WTC11 (cell line): ENCODE measurements around the gene ZNRF1. TPM values are rescaled to one million over a fixed set of nuclear protein-coding genes. Genes with fewer than 3 reads are reported as not detected.

Experiments
- ATAC-seq: fragments of 200-7000 bp; cut with Tn5 transposase; 2 replicates; pipeline ENCODE4 v1.10.0; 2021; ENCODE audit warnings: mild to moderate bottlenecking, moderate library complexity
- CTCF ChIA-PET: fragments of 300-600 bp; sonication (Branson Sonifier 250); formaldehyde crosslinking; loops from one replicate; lab custom pipeline; 2021; ENCODE audit warnings: antibody characterized with exemption; lab: Charles Lee
- POLR2A ChIA-PET: fragments of 350-600 bp; sonication (Branson Sonifier 250); formaldehyde crosslinking; loops from one replicate; lab custom pipeline; 2021; ENCODE audit warnings: antibody characterized with exemption; lab: Charles Lee
- DNase-seq: peaks from one replicate; pipeline ENCODE4 v3.0.0; 2021; ENCODE audit warnings: low spot score
- H3K27ac Mint-ChIP-seq: 2 replicates; pipeline ENCODE4 v1.8.0; 2021; ENCODE audit warnings: mixed read lengths
- H3K27me3 Mint-ChIP-seq: 2 replicates; pipeline ENCODE4 v1.8.0; 2021; ENCODE audit warnings: low read depth, mild to moderate bottlenecking, moderate library complexity, mixed read lengths
- H3K36me3 Mint-ChIP-seq: 2 replicates; pipeline ENCODE4 v1.8.0; 2021; ENCODE audit warnings: mixed read lengths
- H3K4me1 Mint-ChIP-seq: 2 replicates; pipeline ENCODE4 v1.8.0; 2022; ENCODE audit warnings: mixed read lengths
- H3K4me3 Mint-ChIP-seq: 2 replicates; pipeline ENCODE4 v1.8.0; 2021; ENCODE audit warnings: mild to moderate bottlenecking, moderate library complexity, mixed read lengths
- H3K9me3 Mint-ChIP-seq: 2 replicates; pipeline ENCODE4 v1.8.0; 2021; ENCODE audit warnings: mixed read lengths
- ATF2 ChIP-seq: sonication (generic); formaldehyde crosslinking; IDR thresholded peaks from 2 replicates; pipeline ENCODE4 v1.8.1; 2022; ENCODE audit warnings: low read depth, missing genetic modification reagents, borderline replicate concordance
- E2F5 ChIP-seq: sonication (generic); formaldehyde crosslinking; IDR thresholded peaks from 2 replicates; pipeline ENCODE4 v1.8.1; 2022; ENCODE audit warnings: mild to moderate bottlenecking, moderate library complexity, missing genetic modification reagents
- GABPB1 ChIP-seq: sonication (generic); formaldehyde crosslinking; IDR thresholded peaks from 2 replicates; pipeline ENCODE4 v1.8.1; 2023; ENCODE audit warnings: mild to moderate bottlenecking, missing genetic modification reagents
- GRHL2 ChIP-seq: fragments of 250-450 bp; sonication (Bioruptor Pico); IDR thresholded peaks from 2 replicates; pipeline ENCODE4 v1.8.0; 2022; ENCODE audit warnings: mild to moderate bottlenecking, moderate library complexity; ENCODE audit not compliant: insufficient replicate concordance, severe bottlenecking
- HMGA2 ChIP-seq: fragments of 250-450 bp; sonication (Bioruptor Pico); IDR thresholded peaks from 2 replicates; pipeline ENCODE4 v1.4.0; 2021; ENCODE audit warnings: mild to moderate bottlenecking, moderate library complexity
- JAZF1 ChIP-seq: fragments of 250-450 bp; sonication (Bioruptor Pico); IDR thresholded peaks from 2 replicates; pipeline ENCODE4 v1.9.0; 2021; ENCODE audit warnings: moderate library complexity, mild to moderate bottlenecking, inconsistent platforms
- MLX ChIP-seq: sonication (generic); formaldehyde crosslinking; IDR thresholded peaks from 2 replicates; pipeline ENCODE4 v1.8.1; 2023; ENCODE audit warnings: mild to moderate bottlenecking, missing genetic modification reagents, moderate library complexity
- NFATC4 ChIP-seq: fragments of 250-450 bp; sonication (Bioruptor Pico); IDR thresholded peaks from 2 replicates; pipeline ENCODE4 v1.9.0; 2021; ENCODE audit warnings: mild to moderate bottlenecking
- TEAD1 ChIP-seq: sonication (generic); formaldehyde crosslinking; IDR thresholded peaks from 2 replicates; pipeline ENCODE4 v1.8.0; 2022; ENCODE audit warnings: mild to moderate bottlenecking, missing genetic modification reagents
- TEAD4 ChIP-seq: sonication (generic); formaldehyde crosslinking; IDR thresholded peaks from 2 replicates; pipeline ENCODE4 v1.8.0; 2022; ENCODE audit warnings: mild to moderate bottlenecking, missing genetic modification reagents
- ZMAT4 ChIP-seq: fragments of 250-450 bp; sonication (Bioruptor Pico); IDR thresholded peaks from 2 replicates; pipeline ENCODE4 v1.9.0; 2021; ENCODE audit warnings: mild to moderate bottlenecking
- ZNF219 ChIP-seq: sonication (generic); formaldehyde crosslinking; IDR thresholded peaks from 2 replicates; pipeline ENCODE4 v1.8.0; 2023; ENCODE audit warnings: missing genetic modification reagents, mild to moderate bottlenecking, borderline replicate concordance
- ZNF423 ChIP-seq: fragments of 250-450 bp; sonication (Bioruptor Pico); IDR thresholded peaks from 2 replicates; pipeline ENCODE4 v2.1.2; 2022; ENCODE audit warnings: mild to moderate bottlenecking, moderate library complexity
- ZNF671 ChIP-seq: fragments of 250-450 bp; sonication (Bioruptor Pico); IDR thresholded peaks from 2 replicates; pipeline ENCODE4 v1.8.0; 2021; ENCODE audit warnings: mild to moderate bottlenecking
- total RNA-seq: library from RNA; stranded (reverse); gene quantifications from 3 replicates; pipeline ENCODE4 v1.2.3, GENCODE V29; 2021
- TF ChIP-seq, protein P1 (sequence below): sonication (generic); formaldehyde crosslinking; IDR thresholded peaks from 2 replicates; pipeline ENCODE4 v1.8.0; 2022; ENCODE audit warnings: mild to moderate bottlenecking, missing genetic modification reagents
- TF ChIP-seq, protein P2 (sequence below): sonication (generic); formaldehyde crosslinking; IDR thresholded peaks from 2 replicates; pipeline ENCODE4 v1.8.1; 2022; ENCODE audit warnings: missing genetic modification reagents, borderline replicate concordance
- TF ChIP-seq, protein P3 (sequence below): fragments of 250-450 bp; sonication (Bioruptor Pico); IDR thresholded peaks from 2 replicates; pipeline ENCODE4 v1.9.0; 2021; ENCODE audit warnings: moderate library complexity, mild to moderate bottlenecking, inconsistent platforms, borderline replicate concordance
- TF ChIP-seq, protein P4 (sequence below): sonication (generic); formaldehyde crosslinking; IDR thresholded peaks from 2 replicates; pipeline ENCODE4 v1.8.1; 2022; ENCODE audit warnings: low read depth, mild to moderate bottlenecking, moderate library complexity, missing genetic modification reagents, borderline replicate concordance
- TF ChIP-seq, protein P5 (sequence below): sonication (generic); formaldehyde crosslinking; IDR thresholded peaks from 2 replicates; pipeline ENCODE4 v1.8.1; 2022; ENCODE audit warnings: mild to moderate bottlenecking, missing genetic modification reagents, moderate library complexity, borderline replicate concordance

Gene ZNRF1
- total RNA-seq, 1 experiment from 2014 or later, result 47.6 TPM

DNA sequence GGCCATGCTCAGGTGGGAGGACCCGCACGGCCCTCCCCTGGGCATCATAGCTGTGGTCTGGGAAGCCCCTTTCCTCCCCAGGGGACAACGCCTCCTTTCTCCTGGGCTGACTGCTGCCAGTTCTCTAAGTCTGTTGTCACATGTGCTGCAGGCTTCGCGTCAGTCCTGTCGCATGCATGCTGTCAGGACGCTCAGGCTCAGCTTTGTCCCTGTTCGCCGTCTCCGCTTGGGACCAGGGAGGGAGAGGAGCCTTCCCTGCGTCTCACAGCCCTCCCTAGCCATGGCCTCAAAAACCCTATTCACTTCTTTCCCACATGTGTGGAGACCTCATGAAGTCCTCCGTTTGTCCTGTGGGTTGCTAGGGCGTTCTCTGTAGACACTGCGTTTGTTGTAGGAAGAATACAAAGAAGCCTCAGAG is 96.4 kb downstream of the ZNRF1 start (continued):
- no peak for TF ChIP-seq ZNF219 (CRISPR knock-in tag)
- TF ChIP-seq, protein P1, sequence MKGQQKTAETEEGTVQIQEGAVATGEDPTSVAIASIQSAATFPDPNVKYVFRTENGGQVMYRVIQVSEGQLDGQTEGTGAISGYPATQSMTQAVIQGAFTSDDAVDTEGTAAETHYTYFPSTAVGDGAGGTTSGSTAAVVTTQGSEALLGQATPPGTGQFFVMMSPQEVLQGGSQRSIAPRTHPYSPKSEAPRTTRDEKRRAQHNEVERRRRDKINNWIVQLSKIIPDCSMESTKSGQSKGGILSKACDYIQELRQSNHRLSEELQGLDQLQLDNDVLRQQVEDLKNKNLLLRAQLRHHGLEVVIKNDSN (CRISPR knock-in tag), result no peak
- no peak for TF ChIP-seq GRHL2 (CRISPR knock-in tag)
- no peak for TF ChIP-seq E2F5

DNA sequence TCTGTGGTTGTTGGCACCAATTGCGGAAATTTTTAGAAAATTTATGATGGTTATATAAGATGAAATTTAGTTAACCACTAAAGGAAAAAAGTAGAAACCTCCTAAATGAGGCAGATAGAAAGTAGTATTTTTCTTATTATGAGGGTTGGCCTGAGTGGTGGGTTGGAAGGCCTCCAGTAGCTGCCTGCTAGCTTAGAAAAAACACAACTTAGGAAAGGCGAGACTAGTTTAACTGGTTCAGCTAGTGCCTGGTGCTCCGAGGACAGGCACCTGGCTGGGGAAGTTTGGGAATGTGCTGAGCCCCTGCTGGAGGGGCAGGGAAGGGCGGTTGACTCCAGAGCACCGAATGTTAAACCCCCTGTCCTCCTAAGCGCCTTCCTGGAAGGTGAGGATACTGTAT is 97.8 kb downstream of the ZNRF1 start:
- H3K27ac Mint-ChIP-seq, result peak overlapping the region; percentile 90; the same call in 1 of the 2 replicates
- no peaks in the 10 kb centered on the region for H3K27me3 Mint-ChIP-seq
- peaks cover 71% of the 10 kb centered on the region for H3K4me1 Mint-ChIP-seq
- TF ChIP-seq GABPB1 (CRISPR knock-in tag) (no peak), TEAD1 (no peak), E2F5 (no peak), ZMAT4 (no peak), ATF2 (CRISPR knock-in tag) (no peak), MLX (CRISPR knock-in tag) (no peak), ZNF423 (CRISPR knock-in tag) (no peak), TEAD4 (no peak), NFATC4 (no peak), HMGA2 (no peak), JAZF1 (CRISPR knock-in tag) (no peak), ZNF671 (no peak)
- TF ChIP-seq, protein P2, sequence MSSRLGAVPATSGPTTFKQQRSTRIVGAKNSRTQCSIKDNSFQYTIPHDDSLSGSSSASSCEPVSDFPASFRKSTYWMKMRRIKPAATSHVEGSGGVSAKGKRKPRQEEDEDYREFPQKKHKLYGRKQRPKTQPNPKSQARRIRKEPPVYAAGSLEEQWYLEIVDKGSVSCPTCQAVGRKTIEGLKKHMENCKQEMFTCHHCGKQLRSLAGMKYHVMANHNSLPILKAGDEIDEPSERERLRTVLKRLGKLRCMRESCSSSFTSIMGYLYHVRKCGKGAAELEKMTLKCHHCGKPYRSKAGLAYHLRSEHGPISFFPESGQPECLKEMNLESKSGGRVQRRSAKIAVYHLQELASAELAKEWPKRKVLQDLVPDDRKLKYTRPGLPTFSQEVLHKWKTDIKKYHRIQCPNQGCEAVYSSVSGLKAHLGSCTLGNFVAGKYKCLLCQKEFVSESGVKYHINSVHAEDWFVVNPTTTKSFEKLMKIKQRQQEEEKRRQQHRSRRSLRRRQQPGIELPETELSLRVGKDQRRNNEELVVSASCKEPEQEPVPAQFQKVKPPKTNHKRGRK (CRISPR knock-in tag), result no peak
- TF ChIP-seq, protein P3, sequence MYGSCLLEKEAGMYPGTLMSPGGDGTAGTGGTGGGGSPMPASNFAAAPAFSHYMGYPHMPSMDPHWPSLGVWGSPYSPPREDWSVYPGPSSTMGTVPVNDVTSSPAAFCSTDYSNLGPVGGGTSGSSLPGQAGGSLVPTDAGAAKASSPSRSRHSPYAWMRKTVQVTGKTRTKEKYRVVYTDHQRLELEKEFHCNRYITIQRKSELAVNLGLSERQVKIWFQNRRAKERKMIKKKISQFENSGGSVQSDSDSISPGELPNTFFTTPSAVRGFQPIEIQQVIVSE (CRISPR knock-in tag), result no peak
- TF ChIP-seq, protein P4, sequence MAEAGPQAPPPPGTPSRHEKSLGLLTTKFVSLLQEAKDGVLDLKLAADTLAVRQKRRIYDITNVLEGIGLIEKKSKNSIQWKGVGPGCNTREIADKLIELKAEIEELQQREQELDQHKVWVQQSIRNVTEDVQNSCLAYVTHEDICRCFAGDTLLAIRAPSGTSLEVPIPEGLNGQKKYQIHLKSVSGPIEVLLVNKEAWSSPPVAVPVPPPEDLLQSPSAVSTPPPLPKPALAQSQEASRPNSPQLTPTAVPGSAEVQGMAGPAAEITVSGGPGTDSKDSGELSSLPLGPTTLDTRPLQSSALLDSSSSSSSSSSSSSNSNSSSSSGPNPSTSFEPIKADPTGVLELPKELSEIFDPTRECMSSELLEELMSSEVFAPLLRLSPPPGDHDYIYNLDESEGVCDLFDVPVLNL (CRISPR knock-in tag), result no peak
- TF ChIP-seq, protein P5, sequence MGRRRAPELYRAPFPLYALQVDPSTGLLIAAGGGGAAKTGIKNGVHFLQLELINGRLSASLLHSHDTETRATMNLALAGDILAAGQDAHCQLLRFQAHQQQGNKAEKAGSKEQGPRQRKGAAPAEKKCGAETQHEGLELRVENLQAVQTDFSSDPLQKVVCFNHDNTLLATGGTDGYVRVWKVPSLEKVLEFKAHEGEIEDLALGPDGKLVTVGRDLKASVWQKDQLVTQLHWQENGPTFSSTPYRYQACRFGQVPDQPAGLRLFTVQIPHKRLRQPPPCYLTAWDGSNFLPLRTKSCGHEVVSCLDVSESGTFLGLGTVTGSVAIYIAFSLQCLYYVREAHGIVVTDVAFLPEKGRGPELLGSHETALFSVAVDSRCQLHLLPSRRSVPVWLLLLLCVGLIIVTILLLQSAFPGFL (CRISPR knock-in tag), result no peak
- H3K36me3 Mint-ChIP-seq, result no peaks in the 10 kb centered on the region
- ChIA-PET POLR2A (no interaction called here), CTCF (interaction anchor here (0.6 to 9.3 kb wide), 18 partner anchors 8 to 372 kb away, joined by 3 to 135 read pairs (median 4); partner anchors contain the start of gene ZNRF1)
- DNase-seq (peak; percentile 80), ATAC-seq (peak; percentile 88)
- no peak overlapping the region; the same call in 1 of the 2 replicates for H3K4me3 Mint-ChIP-seq
- H3K9me3 Mint-ChIP-seq, result no peaks in the 10 kb centered on the region
